NK-92 treated with Interleukin-12 subunit alpha and Interleukin-12 subunit beta, amount 100 ng/mL, for 24 hours (cell line): ENCODE measurements around the gene ZPLD1.

Experiments used
- DNase-seq: peaks from one replicate; lab custom pipeline; 2025; lab: John Stamatoyannopoulos, UW

The ZPLD1 gene

GRCh38 chr3:102434715-102435114 lies at the start of gene ZPLD1:
Gene ZPLD1 (plus strand): TSS chr3:102435015. CDS start chr3:102438488, 3,473 bp downstream.
- no peak for DNase-seq

- no peak for DNase-seq
Measured at GRCh38 chr3:102390171-102390864, 44.5 kb upstream of the ZPLD1 start.

- DNase-seq = no peak
Measured at GRCh38 chr3:102390916-102391315, 43.9 kb upstream of the ZPLD1 start.

GRCh38 chr3:102391491-102391890 lies 43.3 kb upstream of the ZPLD1 start:
- no peak for DNase-seq

GRCh38 chr3:102394517-102394916 lies 40.3 kb upstream of the ZPLD1 start:
- DNase-seq = no peak

GRCh38 chr3:102398176-102398575 lies 36.6 kb upstream of the ZPLD1 start:
- DNase-seq = no peak

- no peak for DNase-seq
Measured at GRCh38 chr3:102398666-102399065, 36.1 kb upstream of the ZPLD1 start.

GRCh38 chr3:102400142-102400541 lies 34.7 kb upstream of the ZPLD1 start:
- DNase-seq = no peak

GRCh38 chr3:102400766-102401165 lies 34.0 kb upstream of the ZPLD1 start:
- no peak for DNase-seq

- DNase-seq = no peak
Measured at GRCh38 chr3:102410616-102411015, 24.2 kb upstream of the ZPLD1 start.

- no peak for DNase-seq
Measured at GRCh38 chr3:102415553-102415952, 19.3 kb upstream of the ZPLD1 start.

GRCh38 chr3:102419786-102420185 lies 15.0 kb upstream of the ZPLD1 start:
- DNase-seq = no peak

GRCh38 chr3:102441832-102442231 lies 7.0 kb downstream of the ZPLD1 start:
- DNase-seq = no peak

- DNase-seq = no peak
Measured at GRCh38 chr3:102443021-102443420, 8.2 kb downstream of the ZPLD1 start.

- no peak for DNase-seq
Measured at GRCh38 chr3:102444101-102444500, 9.3 kb downstream of the ZPLD1 start.

GRCh38 chr3:102447272-102447671 lies 12.5 kb downstream of the ZPLD1 start:
- DNase-seq = no peak

GRCh38 chr3:102449341-102449740 lies 14.5 kb downstream of the ZPLD1 start:
- DNase-seq = no peak

GRCh38 chr3:102449930-102450329 lies 15.1 kb downstream of the ZPLD1 start:
- DNase-seq = no peak

GRCh38 chr3:102450976-102451375 lies 16.2 kb downstream of the ZPLD1 start:
- DNase-seq = no peak

GRCh38 chr3:102451543-102451942 lies 16.7 kb downstream of the ZPLD1 start:
- DNase-seq = no peak

GRCh38 chr3:102454181-102454580 lies 19.4 kb downstream of the ZPLD1 start:
- DNase-seq = no peak

GRCh38 chr3:102457644-102458043 lies 22.8 kb downstream of the ZPLD1 start:
- no peak for DNase-seq

GRCh38 chr3:102460579-102460978 lies 25.8 kb downstream of the ZPLD1 start:
- DNase-seq = no peak

- no peak for DNase-seq
Measured at GRCh38 chr3:102464261-102464660, 29.4 kb downstream of the ZPLD1 start.
